HEK293 (cell line): Measurements from ENCODE around the gene RBFOX1.

ENCODE experiments used
- CTCF ChIA-PET: fragments of 350-600 bp; formaldehyde crosslinking; extraction: SDS; loops from one replicate; lab custom pipeline; 2021; ENCODE audit warnings: antibody characterized with exemption; lab: Yijun Ruan, JAX
- POLR2A ChIA-PET: fragments of 300-600 bp; formaldehyde crosslinking; extraction: SDS; loops from one replicate; lab custom pipeline; 2020; ENCODE audit warnings: antibody characterized with exemption, inconsistent platforms; lab: Yijun Ruan, JAX
- H3K27ac ChIP-seq: fragments of 200-500 bp; sonication (Bioruptor generic); 2 replicates; pipeline ENCODE4 v1.5.1; 2014; ENCODE audit warnings: low read depth, low read length, control low read depth, inconsistent platforms; ENCODE audit errors: extremely low read depth
- H3K36me3 ChIP-seq, 2 experiments: fragments of 200-500 bp in 1 of 2; sonication (Bioruptor generic) in 1 of 2; 1 replicate in 1 of 2; 2 replicates in 1 of 2; pipeline ENCODE4 v1.5.1; 2014 to 2017; ENCODE audit warnings: inconsistent platforms in 2 of 2, low read length in 2 of 2; ENCODE audit not compliant: control insufficient read depth in 2 of 2, insufficient read depth in 1 of 2
- H3K4me1 ChIP-seq: fragments of 200-500 bp; sonication (Bioruptor generic); 2 replicates; pipeline ENCODE4 v1.5.1; 2014; ENCODE audit warnings: mild to moderate bottlenecking, low read length, inconsistent platforms; ENCODE audit not compliant: control insufficient read depth, insufficient read depth
- H3K4me3 ChIP-seq: 2 replicates; pipeline ENCODE4 v1.5.1; 2011; ENCODE audit warnings: low read depth, mild to moderate bottlenecking, control low read depth, low read length, moderate library complexity
- H3K9me3 ChIP-seq: fragments of 200-500 bp; sonication (Bioruptor generic); 2 replicates; pipeline ENCODE4 v1.5.1; 2014; ENCODE audit warnings: low read depth, low read length, inconsistent platforms; ENCODE audit not compliant: control insufficient read depth, insufficient read depth
- EGR2 ChIP-seq: fragments of 450-650 bp; formaldehyde crosslinking; IDR thresholded peaks from 2 replicates; pipeline ENCODE4 v1.5.1; 2016; ENCODE audit warnings: low read depth, missing biosample characterization, missing genetic modification characterization
- GFI1B ChIP-seq: fragments of 450-650 bp; formaldehyde crosslinking; IDR thresholded peaks from 2 replicates; pipeline ENCODE4 v1.5.1; 2016; ENCODE audit warnings: missing biosample characterization, missing genetic modification characterization
- MYNN ChIP-seq: fragments of 450-650 bp; formaldehyde crosslinking; IDR thresholded peaks from 2 replicates; pipeline ENCODE4 v1.5.1; 2016; ENCODE audit warnings: missing biosample characterization, missing genetic modification characterization, borderline replicate concordance
- PRDM1 ChIP-seq: fragments of 450-650 bp; formaldehyde crosslinking; IDR thresholded peaks from 2 replicates; pipeline ENCODE4; 2016; ENCODE audit warnings: missing biosample characterization, missing genetic modification characterization
- TRIM28 ChIP-seq: IDR thresholded peaks from 2 replicates; pipeline ENCODE4 v1.6.1; 2011; ENCODE audit warnings: low read length, control low read depth, borderline replicate concordance
- YY1 ChIP-seq: fragments of 450-650 bp; formaldehyde crosslinking; IDR thresholded peaks from 2 replicates; pipeline ENCODE4 v1.5.1; 2018; ENCODE audit warnings: missing biosample characterization, missing genetic modification characterization
- ZBTB7A ChIP-seq: fragments of 450-650 bp; formaldehyde crosslinking; IDR thresholded peaks from 2 replicates; pipeline ENCODE4 v1.5.1; 2016; ENCODE audit warnings: low read depth, missing biosample characterization, missing genetic modification characterization
- ZNF132 ChIP-seq: fragments of 450-650 bp; formaldehyde crosslinking; IDR thresholded peaks from 2 replicates; pipeline ENCODE4 v1.5.1; 2017; ENCODE audit warnings: missing biosample characterization, missing genetic modification characterization, borderline replicate concordance
- ZNF146 ChIP-seq: fragments of 450-650 bp; formaldehyde crosslinking; IDR thresholded peaks from 2 replicates; pipeline ENCODE4 v1.5.1; 2016; ENCODE audit warnings: missing biosample characterization, missing genetic modification characterization
- ZNF19 ChIP-seq: fragments of 450-650 bp; formaldehyde crosslinking; IDR thresholded peaks from 2 replicates; pipeline ENCODE4; 2016; ENCODE audit warnings: missing biosample characterization, missing genetic modification characterization, low read depth
- ZNF211 ChIP-seq: fragments of 450-650 bp; formaldehyde crosslinking; IDR thresholded peaks from 2 replicates; pipeline ENCODE4 v1.5.1; 2016; ENCODE audit warnings: low read depth, missing biosample characterization, missing genetic modification characterization
- ZNF24 ChIP-seq: fragments of 450-650 bp; formaldehyde crosslinking; IDR thresholded peaks from 2 replicates; pipeline ENCODE4 v1.5.1; 2016; ENCODE audit warnings: missing biosample characterization, missing genetic modification characterization
- ZNF274 ChIP-seq, 2 experiments: fragments of 200-500 bp in 1 of 2; fragments of 450-650 bp in 1 of 2; sonication (Bioruptor generic) in 1 of 2; formaldehyde crosslinking in 1 of 2; IDR thresholded peaks; 2 replicates each; pipeline versions ENCODE4 v1.5.1 to v1.6.1; 2014 to 2016; ENCODE audit warnings: borderline replicate concordance in 1 of 2, inconsistent platforms in 1 of 2, low read length in 1 of 2, missing biosample characterization in 1 of 2, missing genetic modification characterization in 1 of 2
- ZNF292 ChIP-seq: fragments of 450-650 bp; formaldehyde crosslinking; IDR thresholded peaks from 2 replicates; pipeline ENCODE4 v1.5.1; 2016; ENCODE audit warnings: low read depth, missing biosample characterization, missing genetic modification characterization, borderline replicate concordance
- ZNF362 ChIP-seq: fragments of 450-650 bp; formaldehyde crosslinking; IDR thresholded peaks from 2 replicates; pipeline ENCODE4 v1.5.1; 2016; ENCODE audit warnings: missing biosample characterization, missing genetic modification characterization
- ZNF433 ChIP-seq: fragments of 450-650 bp; formaldehyde crosslinking; IDR thresholded peaks from 2 replicates; pipeline ENCODE4 v1.5.1; 2016; ENCODE audit warnings: missing biosample characterization, missing genetic modification characterization, low read depth
- ZNF48 ChIP-seq: fragments of 450-650 bp; formaldehyde crosslinking; IDR thresholded peaks from 2 replicates; pipeline ENCODE4 v1.5.1; 2016; ENCODE audit warnings: missing biosample characterization, missing genetic modification characterization
- ZNF488 ChIP-seq: fragments of 450-650 bp; formaldehyde crosslinking; IDR thresholded peaks from 2 replicates; pipeline ENCODE4 v1.5.1; 2016; ENCODE audit warnings: missing biosample characterization, missing genetic modification characterization
- ZNF510 ChIP-seq: fragments of 450-650 bp; formaldehyde crosslinking; IDR thresholded peaks from 2 replicates; pipeline ENCODE4 v1.5.1; 2018; ENCODE audit warnings: mild to moderate bottlenecking, missing genetic modification characterization, missing biosample characterization; ENCODE audit not compliant: insufficient replicate concordance
- ZNF529 ChIP-seq: fragments of 450-650 bp; formaldehyde crosslinking; IDR thresholded peaks from 2 replicates; pipeline ENCODE4 v1.5.1; 2017; ENCODE audit warnings: missing genetic modification characterization, missing biosample characterization; ENCODE audit not compliant: insufficient replicate concordance
- ZNF580 ChIP-seq: fragments of 450-650 bp; formaldehyde crosslinking; IDR thresholded peaks from 2 replicates; pipeline ENCODE4 v1.5.1; 2016; ENCODE audit warnings: missing biosample characterization, missing genetic modification characterization
- ZNF747 ChIP-seq: fragments of 450-650 bp; formaldehyde crosslinking; IDR thresholded peaks from 2 replicates; pipeline ENCODE4 v1.5.1; 2016; ENCODE audit warnings: missing biosample characterization, missing genetic modification characterization
- ZNF791 ChIP-seq: fragments of 450-650 bp; formaldehyde crosslinking; IDR thresholded peaks from 2 replicates; pipeline ENCODE4 v1.5.1; 2016; ENCODE audit warnings: missing biosample characterization, missing genetic modification characterization
- TF ChIP-seq, protein P1 (sequence below): fragments of 450-650 bp; formaldehyde crosslinking; IDR thresholded peaks from 2 replicates; pipeline ENCODE4 v1.5.1; 2017; ENCODE audit warnings: missing biosample characterization, missing genetic modification characterization
- TF ChIP-seq, protein P2 (sequence below): fragments of 450-650 bp; formaldehyde crosslinking; IDR thresholded peaks from 2 replicates; pipeline ENCODE4 v1.5.1; 2017; ENCODE audit warnings: missing biosample characterization, mild to moderate bottlenecking, missing genetic modification characterization, moderate library complexity
- TF ChIP-seq, protein P3 (sequence below): fragments of 450-650 bp; formaldehyde crosslinking; IDR thresholded peaks from 2 replicates; pipeline ENCODE4 v1.5.1; 2016; ENCODE audit warnings: missing biosample characterization, missing genetic modification characterization

The RBFOX1 gene

DNA sequence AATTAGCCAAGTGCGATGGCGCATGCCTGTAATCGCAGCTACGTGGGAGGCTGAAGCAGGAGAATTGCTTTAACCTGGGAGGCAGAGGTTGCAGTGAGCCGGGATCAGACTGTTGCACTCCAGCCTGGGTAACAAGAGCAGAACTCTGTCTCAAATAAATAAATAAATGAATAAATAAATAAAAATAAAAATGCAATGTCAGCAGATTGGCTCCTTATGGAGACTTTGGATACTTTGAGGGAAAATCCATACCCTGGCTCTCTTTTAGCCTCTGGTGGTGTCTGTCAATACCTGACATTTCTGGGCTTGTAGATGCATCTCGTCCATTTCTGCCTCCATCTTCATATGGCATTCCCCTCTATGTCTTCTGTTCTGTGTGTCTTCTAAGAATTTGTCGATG, 66.7 kb downstream of the RBFOX1 start:
- no peak overlapping the region for H3K27ac ChIP-seq
- CTCF ChIA-PET: no interaction called here
- POLR2A ChIA-PET: no interaction called here
- TF ChIP-seq ZNF48 (tag by site-specific recombination) (no peak), TRIM28 (no peak), ZNF24 (tag by site-specific recombination) (no peak), ZNF488 (tag by site-specific recombination) (no peak), ZNF433 (no peak), ZNF510 (no peak), ZNF19 (no peak), ZBTB7A (tag by site-specific recombination) (no peak), ZNF211 (tag by site-specific recombination) (no peak), ZNF580 (no peak), MYNN (tag by site-specific recombination) (no peak)
- TF ChIP-seq, protein P1, sequence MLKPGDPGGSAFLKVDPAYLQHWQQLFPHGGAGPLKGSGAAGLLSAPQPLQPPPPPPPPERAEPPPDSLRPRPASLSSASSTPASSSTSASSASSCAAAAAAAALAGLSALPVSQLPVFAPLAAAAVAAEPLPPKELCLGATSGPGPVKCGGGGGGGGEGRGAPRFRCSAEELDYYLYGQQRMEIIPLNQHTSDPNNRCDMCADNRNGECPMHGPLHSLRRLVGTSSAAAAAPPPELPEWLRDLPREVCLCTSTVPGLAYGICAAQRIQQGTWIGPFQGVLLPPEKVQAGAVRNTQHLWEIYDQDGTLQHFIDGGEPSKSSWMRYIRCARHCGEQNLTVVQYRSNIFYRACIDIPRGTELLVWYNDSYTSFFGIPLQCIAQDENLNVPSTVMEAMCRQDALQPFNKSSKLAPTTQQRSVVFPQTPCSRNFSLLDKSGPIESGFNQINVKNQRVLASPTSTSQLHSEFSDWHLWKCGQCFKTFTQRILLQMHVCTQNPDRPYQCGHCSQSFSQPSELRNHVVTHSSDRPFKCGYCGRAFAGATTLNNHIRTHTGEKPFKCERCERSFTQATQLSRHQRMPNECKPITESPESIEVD (tag by site-specific recombination): no peak
- TF ChIP-seq, protein P2, sequence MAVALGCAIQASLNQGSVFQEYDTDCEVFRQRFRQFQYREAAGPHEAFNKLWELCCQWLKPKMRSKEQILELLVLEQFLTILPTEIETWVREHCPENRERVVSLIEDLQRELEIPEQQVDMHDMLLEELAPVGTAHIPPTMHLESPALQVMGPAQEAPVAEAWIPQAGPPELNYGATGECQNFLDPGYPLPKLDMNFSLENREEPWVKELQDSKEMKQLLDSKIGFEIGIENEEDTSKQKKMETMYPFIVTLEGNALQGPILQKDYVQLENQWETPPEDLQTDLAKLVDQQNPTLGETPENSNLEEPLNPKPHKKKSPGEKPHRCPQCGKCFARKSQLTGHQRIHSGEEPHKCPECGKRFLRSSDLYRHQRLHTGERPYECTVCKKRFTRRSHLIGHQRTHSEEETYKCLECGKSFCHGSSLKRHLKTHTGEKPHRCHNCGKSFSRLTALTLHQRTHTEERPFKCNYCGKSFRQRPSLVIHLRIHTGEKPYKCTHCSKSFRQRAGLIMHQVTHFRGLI: no peak
- TF ChIP-seq, protein P3, sequence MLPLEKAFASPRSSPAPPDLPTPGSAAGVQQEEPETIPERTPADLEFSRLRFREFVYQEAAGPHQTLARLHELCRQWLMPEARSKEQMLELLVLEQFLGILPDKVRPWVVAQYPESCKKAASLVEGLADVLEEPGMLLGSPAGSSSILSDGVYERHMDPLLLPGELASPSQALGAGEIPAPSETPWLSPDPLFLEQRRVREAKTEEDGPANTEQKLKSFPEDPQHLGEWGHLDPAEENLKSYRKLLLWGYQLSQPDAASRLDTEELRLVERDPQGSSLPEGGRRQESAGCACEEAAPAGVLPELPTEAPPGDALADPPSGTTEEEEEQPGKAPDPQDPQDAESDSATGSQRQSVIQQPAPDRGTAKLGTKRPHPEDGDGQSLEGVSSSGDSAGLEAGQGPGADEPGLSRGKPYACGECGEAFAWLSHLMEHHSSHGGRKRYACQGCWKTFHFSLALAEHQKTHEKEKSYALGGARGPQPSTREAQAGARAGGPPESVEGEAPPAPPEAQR (tag by site-specific recombination): no peak
- no peaks in the 10 kb centered on the region for H3K36me3 ChIP-seq
- H3K9me3 ChIP-seq: no peaks in the 10 kb centered on the region
- H3K4me1 ChIP-seq: no peaks in the 10 kb centered on the region
- no peak overlapping the region for H3K4me3 ChIP-seq

DNA sequence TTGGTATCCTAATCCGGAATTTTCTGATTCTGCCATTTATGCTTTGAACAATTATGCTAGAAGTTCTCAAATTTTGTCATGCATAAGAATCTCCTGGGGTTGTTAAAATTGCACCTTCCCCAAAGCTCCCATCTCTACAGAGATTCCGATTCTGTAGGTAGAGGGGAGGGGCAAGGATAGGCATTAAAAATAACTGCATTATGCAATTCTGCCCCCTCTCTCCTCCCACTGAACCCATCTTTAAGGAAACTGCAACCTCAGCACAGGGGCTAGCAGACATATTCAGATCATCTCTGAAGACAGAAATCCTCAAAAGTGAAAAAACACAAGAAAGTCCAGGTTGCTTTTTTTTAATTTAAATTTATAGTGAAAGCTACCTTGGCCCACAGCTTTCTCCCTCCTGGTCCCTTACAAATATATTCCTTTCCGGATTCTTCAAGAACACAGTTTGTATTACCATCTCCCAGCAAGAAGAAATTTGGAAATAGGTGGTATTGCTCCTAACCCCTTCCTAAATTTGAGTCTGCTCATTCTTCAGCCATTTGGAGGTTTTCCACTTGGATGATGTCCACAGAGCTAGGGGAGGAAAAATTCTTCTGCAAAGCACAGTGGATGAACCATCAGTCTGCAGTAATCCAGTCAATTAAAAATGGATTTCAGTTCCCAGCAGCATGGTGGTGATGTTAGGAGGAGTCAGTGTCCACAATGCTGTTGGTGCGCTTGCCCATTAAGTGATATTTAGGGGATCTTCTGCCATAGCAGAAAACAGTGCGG, 67.7 kb downstream of the RBFOX1 start:
- ChIA-PET CTCF (interaction anchor here (0.6 kb wide), 1 partner anchor 1286 kb away, joined by 3 read pairs; no protein-coding TSS in a partner anchor), POLR2A (no interaction called here)
- Histone ChIP-seq H3K4me3 (no peak overlapping the region), H3K36me3 (no peaks in the 10 kb centered on the region), H3K9me3 (no peaks in the 10 kb centered on the region), H3K27ac (no peak overlapping the region), H3K4me1 (no peaks in the 10 kb centered on the region)
- TF ChIP-seq PRDM1 (tag by site-specific recombination): no peak
- TF ChIP-seq, protein P1 (tag by site-specific recombination): no peak
- TF ChIP-seq YY1 (tag by site-specific recombination): no peak
- TF ChIP-seq ZNF132: no peak
- TF ChIP-seq ZNF146 (tag by site-specific recombination): no peak
- no peak for TF ChIP-seq ZNF529
- TF ChIP-seq ZNF747 (tag by site-specific recombination): no peak
- no peak for TF ChIP-seq GFI1B (tag by site-specific recombination)
- no peak for TF ChIP-seq ZNF274 (IDR thresholded peaks at IDR 0.05; ENCODE audit: low read length)
- no peak for TF ChIP-seq ZNF274 (tag by site-specific recombination; IDR thresholded peaks at IDR 0.05; ENCODE audit: borderline replicate concordance)
- TF ChIP-seq ZNF292 (tag by site-specific recombination): no peak
- no peak for TF ChIP-seq ZNF362 (tag by site-specific recombination)
- no peak for TF ChIP-seq ZNF791 (tag by site-specific recombination)
- TF ChIP-seq EGR2 (tag by site-specific recombination): no peak
- TF ChIP-seq ZNF211 (tag by site-specific recombination): no peak
